ENCODE data around the gene CRYGS. TPM values are rescaled to one million over a fixed set of nuclear protein-coding genes. Genes with fewer than 3 reads are reported as not detected.
A peak's percentile ranks its signal among the peaks of the same experiment; 100 is the strongest.
"Not testable (repeated sequence)": the region's sequence is repeated elsewhere in the genome, so short reads cannot be mapped to it uniquely, and the experiment has no call there.

CRYGS gene
- total RNA-seq, 1 donor from 2014 or later: 1.6 TPM

DNA sequence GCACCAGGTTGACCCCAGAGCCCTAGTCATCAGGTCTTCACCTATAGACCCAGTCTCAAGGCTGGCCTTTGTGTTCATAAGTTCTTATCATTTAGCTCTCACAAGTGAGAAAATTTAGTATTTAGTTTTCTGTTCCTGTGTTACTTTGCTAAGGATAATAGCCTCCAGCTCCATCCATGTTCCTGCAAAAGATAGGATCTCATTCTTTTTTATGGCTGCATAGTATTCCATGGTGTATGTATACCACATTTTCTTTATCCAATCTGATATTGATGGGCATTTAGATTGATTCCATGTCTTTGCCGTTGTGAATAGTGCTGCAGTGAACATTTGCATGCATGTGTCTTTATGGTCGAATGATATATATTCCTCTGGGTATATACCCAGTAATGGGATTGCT lies 46.2 kb downstream of the CRYGS start:
- not testable (repeated sequence) for DNase-seq (ENCODE audit: low spot score in 2 of 2); FAIRE-seq

DNA sequence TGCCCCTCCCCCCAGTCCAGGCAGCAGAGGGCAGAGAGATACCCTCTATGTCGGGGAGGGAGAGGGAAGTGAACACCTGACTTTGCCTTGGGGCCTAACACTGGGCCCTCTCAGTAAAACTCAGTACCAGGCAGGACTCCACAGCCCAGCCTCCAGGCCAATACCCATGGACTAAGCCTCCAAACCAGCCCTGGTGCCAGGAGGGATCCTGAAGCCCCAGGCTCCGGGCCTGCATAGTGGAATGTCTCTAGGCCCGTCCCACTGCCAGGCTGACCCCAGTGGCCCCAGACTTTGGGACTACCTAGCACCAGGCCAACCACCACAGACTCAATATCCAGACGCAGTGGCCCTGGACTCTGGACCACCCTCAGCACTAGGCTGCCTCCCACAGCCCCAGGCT lies 46.6 kb downstream of the CRYGS start:
- DNase-seq (ENCODE audit: low spot score in 2 of 2): no peak

DNA sequence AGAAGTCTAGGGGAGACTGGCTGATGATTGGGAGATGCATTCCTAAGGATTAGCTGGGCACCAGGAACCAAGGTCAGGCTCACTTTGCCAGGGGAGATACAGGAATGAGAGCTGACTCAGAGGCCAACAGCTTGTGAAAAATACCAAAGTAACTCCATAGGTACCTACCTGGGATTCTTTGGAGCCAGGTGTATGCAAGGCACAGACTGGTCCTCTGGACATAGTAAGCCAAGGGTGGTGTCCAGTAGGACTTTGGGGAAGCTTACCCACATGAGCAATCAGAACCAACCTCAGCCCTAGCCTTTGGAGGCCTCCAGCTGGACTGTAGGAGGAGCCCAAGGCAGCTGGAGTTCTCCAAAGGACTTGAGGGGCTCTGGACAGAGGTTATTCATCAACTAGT lies 47.5 kb downstream of the CRYGS start:
- no peak for DNase-seq (ENCODE audit: low spot score in 2 of 2)
- FAIRE-seq: no peak

More for the DNA sequence above, 46.6 kb downstream of the CRYGS start:
- no peak for FAIRE-seq

DNA sequence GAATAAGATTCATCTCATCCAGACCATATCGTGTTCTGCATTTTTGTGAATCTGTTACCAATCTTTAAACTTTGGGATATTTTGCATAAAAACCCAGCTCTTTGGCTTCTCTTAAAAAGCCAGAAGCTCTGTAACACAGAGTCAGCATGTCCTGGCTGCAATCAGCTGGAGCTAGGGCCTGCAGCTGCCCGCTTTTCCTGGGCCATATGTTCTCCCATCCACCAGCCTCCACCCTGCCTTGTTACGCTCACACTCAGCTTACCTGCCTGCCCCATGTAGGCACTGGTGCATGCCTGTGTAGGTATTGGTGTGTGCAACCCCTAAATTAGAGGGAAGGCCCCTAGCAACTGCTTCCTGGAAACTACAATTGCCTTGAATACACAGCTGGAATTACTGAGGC lies 48.2 kb downstream of the CRYGS start:
- no peak for FAIRE-seq
- no peak for DNase-seq (ENCODE audit: low spot score in 2 of 2)

DNA sequence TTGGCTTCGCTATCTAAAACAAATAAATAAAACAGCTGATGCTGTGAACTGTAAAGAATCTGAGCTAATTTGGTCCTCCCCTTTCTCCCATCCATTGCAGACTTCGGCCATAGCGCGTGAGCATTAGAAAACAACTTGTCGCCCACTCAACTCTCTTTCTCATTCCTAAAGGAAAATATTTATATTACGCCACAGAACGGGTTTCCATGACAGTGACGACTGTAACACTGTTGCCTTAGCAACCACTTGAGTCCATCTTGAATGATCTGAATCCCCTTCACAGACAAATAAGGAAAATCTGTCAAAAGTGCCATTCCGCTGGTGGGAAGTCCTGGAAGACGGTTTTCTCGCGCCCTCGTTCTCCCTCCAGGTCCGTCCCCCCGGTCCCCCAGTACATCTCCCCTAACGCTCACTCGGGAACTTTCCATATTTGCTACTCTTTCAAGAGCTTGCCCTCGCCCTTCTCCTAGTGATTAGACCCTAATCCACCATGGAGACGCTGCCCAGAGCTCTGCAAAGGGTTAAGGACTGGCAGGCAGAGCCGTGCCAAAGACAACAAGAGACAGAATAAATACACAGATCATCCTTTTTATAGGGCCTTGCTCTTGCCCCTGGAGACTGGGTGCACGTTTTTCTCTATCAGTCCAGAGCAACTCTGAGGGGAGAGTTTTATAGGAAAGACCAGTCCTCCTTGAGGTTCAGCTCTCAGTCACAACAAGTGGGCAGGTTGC lies 50.5 kb downstream of the CRYGS start:
- FAIRE-seq: no peak
- peak in 1 of 2 donors; percentile 27 for DNase-seq (ENCODE audit: low spot score in 2 of 2)

DNA sequence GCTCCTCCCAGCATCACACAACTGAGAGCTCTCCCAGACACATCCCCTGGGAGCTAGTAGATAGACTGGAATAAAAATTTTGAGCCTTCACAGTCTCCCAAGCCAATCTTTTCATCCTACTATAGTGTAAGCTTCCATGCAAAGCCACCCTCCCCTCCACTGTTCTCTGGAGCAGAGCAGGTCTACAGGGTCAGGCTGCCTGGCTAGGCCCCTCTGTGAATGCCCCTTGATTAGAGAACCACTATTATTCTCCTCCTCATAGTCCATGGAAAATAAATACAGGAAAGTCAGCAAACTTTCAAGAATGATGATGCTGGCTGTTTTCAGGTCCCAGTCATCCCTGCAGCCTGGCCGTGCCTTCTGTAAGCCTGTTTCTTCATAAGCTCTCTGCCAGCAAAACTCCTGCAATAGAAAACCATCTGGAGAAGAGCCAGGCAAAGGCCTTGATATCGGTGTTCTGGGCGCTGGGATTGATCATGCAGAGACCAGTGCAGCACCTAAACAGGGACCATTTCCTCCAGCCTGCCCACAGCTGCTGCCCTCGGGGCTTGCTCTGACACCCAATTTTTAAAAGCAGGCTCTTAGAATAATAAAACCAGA lies 51.7 kb downstream of the CRYGS start:
- FAIRE-seq (no peak), DNase-seq (ENCODE audit: low spot score in 2 of 2) (no peak)

DNA sequence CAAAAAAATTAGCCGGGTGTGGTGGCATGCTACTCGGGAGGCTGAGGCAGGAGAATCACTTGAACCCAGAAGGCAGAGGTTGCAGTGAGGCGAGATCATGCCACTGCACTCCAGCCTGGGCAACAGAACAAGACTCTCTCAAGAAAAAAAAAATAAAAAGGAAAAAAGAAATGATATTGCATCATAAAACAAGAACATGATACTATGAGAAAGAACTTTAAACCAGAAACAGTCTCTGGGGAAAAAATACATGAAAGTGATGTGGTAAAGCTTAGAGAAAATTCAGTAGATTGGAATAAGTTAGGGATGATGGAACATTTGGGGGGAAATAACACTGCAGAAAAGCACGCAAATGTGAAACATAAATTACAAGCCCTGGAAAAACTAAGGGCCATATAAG lies 54.7 kb downstream of the CRYGS start:
- DNase-seq (ENCODE audit: low spot score in 2 of 2): no peak
- FAIRE-seq: no peak

Other genes starting within 250 kb of the CRYGS start
- 7.3 TPM for gene DGKG, start 182.1 kb downstream of the CRYGS start, total RNA-seq
- 32.2 TPM for gene TBCCD1, start 23.0 kb upstream of the CRYGS start, total RNA-seq
- 31.4 TPM for gene DNAJB11, start 26.3 kb upstream of the CRYGS start, total RNA-seq
- not detected for gene AHSG, start 68.7 kb upstream of the CRYGS start, total RNA-seq
- not detected for gene FETUB, start 96.0 kb upstream of the CRYGS start, total RNA-seq
- gene HRG, start 121.6 kb upstream of the CRYGS start, total RNA-seq: not detected
- not detected for gene KNG1, start 173.0 kb upstream of the CRYGS start, total RNA-seq
- gene EIF4A2, start 239.2 kb upstream of the CRYGS start, total RNA-seq: 1,507 TPM